Measurements from ENCODE around the gene CCDC141.

- TF ChIP-seq, protein P1, sequence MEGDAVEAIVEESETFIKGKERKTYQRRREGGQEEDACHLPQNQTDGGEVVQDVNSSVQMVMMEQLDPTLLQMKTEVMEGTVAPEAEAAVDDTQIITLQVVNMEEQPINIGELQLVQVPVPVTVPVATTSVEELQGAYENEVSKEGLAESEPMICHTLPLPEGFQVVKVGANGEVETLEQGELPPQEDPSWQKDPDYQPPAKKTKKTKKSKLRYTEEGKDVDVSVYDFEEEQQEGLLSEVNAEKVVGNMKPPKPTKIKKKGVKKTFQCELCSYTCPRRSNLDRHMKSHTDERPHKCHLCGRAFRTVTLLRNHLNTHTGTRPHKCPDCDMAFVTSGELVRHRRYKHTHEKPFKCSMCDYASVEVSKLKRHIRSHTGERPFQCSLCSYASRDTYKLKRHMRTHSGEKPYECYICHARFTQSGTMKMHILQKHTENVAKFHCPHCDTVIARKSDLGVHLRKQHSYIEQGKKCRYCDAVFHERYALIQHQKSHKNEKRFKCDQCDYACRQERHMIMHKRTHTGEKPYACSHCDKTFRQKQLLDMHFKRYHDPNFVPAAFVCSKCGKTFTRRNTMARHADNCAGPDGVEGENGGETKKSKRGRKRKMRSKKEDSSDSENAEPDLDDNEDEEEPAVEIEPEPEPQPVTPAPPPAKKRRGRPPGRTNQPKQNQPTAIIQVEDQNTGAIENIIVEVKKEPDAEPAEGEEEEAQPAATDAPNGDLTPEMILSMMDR (IDR thresholded peaks at IDR 0.05; ENCODE audit: poor library complexity), result no peak
- TF ChIP-seq EZH2 (IDR thresholded peaks at IDR 0.05; ENCODE audit: borderline replicate concordance), result no peak
These were observed 87.8 kb downstream of the CCDC141 start for GRCh38 chr2:178962152-178962551.

Measured in hepatocyte (in vitro differentiated cells).